NCI-H446 treated with DMSO at 0.1 percent for 48 hours (cell line): ENCODE data around the gene COPS7A.

ENCODE experiments used
- DNase-seq: peaks from one replicate; lab custom pipeline; 2025; lab: John Stamatoyannopoulos, UW

The COPS7A gene, protein sequence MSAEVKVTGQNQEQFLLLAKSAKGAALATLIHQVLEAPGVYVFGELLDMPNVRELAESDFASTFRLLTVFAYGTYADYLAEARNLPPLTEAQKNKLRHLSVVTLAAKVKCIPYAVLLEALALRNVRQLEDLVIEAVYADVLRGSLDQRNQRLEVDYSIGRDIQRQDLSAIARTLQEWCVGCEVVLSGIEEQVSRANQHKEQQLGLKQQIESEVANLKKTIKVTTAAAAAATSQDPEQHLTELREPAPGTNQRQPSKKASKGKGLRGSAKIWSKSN

DNA sequence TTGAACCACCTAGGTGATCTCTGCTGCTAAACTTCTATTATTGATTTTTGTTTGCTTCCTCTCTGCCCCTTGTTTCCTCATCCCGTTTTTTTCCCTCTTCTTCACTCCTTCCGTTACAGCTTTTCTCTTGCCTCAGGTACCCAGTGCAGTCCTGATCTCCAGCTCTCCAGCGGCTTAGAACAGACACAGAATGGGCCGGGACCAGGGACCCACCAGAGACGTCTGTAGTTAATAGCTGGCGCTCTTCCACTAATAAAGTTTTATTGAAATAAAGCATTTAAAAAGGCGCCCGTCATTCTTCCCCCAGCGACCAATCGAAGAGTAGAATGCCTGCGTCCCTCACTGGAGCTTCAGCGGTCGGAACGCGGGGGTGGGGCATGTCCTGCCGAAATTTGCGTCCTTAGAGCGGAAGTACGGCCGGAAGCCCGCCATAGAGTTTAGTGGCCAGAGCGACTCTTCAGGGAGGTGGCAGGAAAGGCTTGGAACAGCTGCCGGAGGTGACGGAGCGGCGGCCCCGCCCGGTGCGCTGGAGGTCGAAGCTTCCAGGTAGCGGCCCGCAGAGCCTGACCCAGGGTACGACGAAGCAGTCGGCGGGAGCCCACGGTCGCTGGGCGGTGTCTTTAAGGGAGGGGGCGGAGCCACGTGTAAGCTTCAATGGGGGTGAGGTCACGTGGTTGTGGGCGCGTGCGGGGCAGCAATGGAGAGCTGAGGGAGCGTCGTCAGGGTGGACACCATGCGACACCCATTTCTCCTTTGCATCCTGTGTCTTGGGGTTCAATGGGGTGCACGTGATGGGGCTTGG, at the start of gene COPS7A:
TSS of gene COPS7A (plus strand) at position 440 of the 802 bp plus-strand sequence. CDS start 611 bp downstream, outside the sequence.
- DNase-seq = peak; percentile 99

GRCh38 chr12:6676962-6677361, 46.9 kb upstream of the COPS7A start:
- no peak for DNase-seq

GRCh38 chr12:6684609-6685008, 39.2 kb upstream of the COPS7A start:
- peak; percentile 8 for DNase-seq

GRCh38 chr12:6685814-6686213, 38.0 kb upstream of the COPS7A start:
- DNase-seq = no peak

DNA sequence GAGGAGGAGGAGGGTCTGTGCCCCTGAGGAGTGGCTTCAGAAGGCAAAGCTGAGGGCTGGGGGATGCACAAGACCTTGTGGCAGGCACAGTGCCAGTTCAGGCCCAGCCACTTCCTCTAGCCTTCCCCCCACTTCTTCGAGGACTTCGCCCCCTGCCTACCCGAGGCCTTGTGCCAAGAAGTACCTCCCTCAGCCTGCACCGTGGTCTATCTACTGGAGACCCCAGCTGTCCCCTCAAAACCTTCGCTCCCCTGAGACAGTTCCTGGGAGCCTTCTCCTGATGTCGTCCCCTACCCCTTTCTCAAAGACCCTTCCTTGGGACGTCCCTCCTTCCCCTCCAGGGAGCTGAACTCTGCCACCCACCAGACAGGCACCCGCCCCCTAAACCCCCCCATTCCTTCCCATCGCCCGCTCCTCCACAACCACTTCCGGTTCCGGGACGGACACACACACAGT, 35.3 kb upstream of the COPS7A start:
- peak; percentile 34 for DNase-seq

- DNase-seq = peak; percentile 99
Measured at GRCh38 chr12:6688999-6689882, 34.6 kb upstream of the COPS7A start, which contains the start of gene ZNF384. TSS of gene ZNF384 (minus strand) at chr12:6689375. CDS start at chr12:6679520, 9,855 bp downstream.

- no peak for DNase-seq
Measured at GRCh38 chr12:6691473-6691872, 32.4 kb upstream of the COPS7A start.

GRCh38 chr12:6692888-6693287, 31.0 kb upstream of the COPS7A start:
- no peak for DNase-seq

DNA sequence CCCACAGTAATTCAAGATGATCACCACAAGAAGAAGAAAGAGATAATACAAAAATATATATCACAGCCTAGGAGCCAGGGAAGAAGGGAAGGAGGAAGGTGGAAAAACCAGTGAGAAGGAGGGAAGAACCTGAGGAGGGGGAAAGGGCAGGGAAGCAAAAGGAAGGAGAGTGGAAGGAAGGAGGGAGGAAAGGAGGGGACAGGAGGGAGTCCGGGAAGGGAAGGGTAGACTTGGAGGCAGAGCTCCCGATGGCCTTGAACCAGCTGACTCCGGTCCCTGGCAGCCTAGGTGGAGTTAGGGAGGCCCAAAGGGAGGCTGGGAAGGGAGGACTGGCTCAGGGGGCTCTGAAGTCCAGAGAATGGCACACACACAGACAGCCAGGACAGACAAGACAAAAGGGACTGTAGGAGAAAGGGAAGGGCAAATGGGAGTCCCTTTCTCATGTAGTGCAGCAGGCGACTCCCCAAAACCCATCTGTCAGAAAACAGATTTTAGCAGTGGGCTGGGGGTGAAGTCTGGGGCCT, 30.0 kb upstream of the COPS7A start:
- no peak for DNase-seq

DNA sequence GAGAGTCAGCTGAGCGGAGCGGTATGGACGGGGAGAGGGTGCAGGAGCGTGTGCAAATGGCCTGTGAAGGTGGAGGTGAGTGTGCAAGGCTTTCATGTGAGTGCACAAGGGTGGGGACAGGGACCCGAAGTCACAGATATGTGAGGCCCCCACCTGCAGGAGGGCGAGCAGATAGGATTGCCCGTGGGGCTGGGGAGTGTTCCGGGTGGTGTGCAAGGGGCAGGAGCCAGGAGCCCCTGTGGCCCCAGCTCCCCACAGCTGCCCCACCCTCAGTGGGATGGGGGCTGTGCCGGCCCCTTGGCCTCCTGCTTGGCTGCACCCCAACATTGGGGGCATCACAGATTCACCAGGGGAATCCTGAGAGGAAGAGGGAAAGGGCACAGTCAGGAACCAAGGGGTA, 29.1 kb upstream of the COPS7A start:
- no peak for DNase-seq

GRCh38 chr12:6695313-6696045, 28.4 kb upstream of the COPS7A start:
- no peak for DNase-seq

DNA sequence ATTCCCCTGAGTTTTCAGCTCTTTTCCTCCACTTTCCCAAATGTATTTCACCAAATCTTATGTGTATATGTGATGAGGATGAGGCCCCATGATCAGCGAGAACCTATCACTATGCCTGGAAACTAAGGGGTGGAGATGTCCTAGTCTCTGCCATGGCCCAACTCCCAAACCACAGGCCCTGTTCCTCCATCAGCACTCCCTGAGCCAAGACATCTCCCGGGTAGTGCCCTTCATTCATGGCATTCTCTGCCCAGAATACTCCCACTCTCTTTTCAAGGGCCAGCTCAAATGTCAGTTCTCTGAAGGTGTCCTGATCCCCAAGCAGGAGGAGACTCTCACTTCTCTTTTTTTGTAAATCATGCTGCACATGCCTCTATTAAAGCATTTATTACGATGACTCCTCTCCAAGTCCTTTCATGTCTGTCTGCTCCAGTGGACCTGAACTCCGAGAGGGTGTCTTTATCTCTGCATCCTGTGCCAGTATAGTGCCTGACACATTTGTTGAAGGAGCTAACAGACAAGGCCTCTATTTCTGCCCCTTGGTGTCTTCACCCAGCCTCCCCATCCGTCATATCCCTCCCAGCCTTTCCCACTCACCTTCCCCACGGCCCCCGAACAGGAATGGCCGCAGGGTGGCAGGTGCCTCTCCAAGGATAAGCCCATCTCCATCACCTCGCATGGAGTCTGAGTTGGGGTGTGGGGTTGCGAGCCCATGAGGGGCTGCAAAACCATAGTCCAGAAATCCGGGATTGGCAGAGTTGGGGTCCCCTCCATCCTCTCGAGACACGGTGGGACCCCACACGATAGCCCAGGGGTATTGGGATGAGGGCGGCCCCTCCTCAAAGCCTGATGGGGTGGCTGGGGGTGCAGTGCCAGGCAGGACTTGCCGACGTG, 26.9 kb upstream of the COPS7A start:
- no peak for DNase-seq

DNA sequence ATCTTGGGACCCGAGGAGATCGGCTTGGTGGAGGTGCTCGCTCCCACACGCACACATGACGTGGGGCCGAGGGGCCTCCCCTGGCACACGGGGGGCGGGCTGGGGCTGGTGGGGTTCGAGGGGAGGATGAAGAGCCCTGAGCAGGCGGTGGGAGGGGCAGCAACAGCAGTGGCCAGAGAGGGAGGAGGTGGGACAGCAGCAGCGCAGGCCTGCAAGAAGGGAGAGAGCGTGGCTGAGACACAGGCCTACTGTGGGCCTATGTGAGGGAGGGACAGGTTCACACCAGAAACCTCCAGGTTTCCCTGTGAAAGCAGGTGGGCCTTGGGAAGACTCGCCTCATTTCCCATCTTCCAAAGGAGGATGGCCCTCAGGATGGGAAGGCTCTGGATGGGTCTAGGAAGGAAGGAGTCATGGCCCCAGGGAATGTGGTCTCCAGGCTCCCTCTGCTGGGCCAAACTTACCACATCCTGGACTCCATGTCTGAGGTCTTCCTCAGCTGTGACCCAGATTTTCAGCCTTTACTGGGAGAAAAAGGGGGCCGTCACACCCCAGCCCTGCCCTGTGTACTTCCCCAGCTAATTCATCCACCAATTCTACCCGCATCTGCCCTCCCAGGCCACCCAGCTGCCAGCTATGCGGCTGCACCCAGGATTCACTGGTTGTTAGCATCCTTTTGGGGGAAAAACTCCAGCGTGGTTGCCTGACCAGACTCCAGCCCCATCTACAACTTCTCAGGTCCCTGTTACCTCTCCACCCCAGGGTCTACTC, 26.1 kb upstream of the COPS7A start:
- DNase-seq = peak; percentile 24

- DNase-seq = no peak
Measured at GRCh38 chr12:6698352-6699046, 25.3 kb upstream of the COPS7A start.

DNA sequence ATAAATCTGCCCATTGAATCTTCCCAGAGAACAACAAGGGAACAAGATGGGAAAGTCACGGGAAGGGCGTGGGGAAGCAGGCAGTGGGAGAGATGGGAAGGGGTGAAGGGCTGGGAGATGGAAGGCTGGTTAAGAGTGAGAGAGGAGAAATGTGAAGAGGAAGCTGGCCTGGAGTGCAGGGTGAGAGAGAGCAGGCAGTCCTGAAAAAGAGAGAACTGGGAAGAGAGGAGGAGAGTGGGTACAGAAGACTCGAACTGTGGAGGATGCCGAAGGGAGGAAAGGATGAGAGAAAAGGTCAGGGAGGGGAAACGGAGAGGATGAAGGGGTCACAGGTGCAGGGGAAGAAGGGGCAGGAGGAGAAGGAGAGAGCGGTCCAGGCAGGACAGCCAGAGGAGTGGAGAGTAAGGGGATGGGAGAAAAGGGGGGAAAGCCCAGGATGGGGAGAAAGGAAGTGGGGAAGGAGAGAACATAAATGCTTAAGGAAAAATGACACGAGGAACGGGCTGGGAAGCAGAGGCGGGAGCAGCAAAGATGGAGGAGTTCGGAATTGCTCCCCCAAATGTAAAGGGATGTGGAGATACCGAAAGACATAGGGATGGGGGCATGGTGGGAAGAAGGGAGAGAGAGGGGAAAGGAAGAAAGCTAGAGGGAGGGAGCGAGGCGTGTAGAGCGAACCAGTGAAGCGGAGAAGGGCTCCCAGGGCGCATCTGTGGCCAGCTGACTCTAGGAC, 24.4 kb upstream of the COPS7A start:
- DNase-seq = no peak

- no peak for DNase-seq
Measured at GRCh38 chr12:6699989-6700645, 23.7 kb upstream of the COPS7A start.

DNA sequence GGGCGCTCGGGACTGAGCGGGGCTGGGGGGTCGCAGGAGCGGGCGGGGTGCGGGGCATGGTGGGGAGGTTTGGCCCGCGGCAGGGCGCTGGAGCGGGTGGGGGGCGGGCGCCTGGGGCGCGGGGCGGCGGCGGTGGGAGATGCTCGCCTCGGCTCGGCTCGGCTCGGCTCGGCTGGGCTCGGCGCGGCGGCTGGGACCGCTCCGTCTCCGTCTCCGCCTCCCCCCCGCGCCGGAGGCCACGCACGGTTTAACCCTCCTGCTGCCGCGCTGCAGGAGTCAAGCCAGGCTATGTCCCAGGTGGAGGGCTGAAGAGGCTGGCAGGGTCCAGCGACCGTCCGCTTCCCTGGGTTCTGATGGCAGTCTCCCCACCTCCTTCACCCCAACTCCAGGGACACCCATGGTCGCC, 23.2 kb upstream of the COPS7A start, which contains the start of gene PIANP:
TSS of gene PIANP (minus strand) at position 170 of the 406 bp plus-strand sequence. CDS start 2,754 bp downstream, outside the sequence.
- DNase-seq = no peak
